ENCODE measurements around the gene GPATCH4. TPM values are rescaled to one million over a fixed set of nuclear protein-coding genes. Genes with fewer than 3 reads are reported as not detected.
"Not testable (repeated sequence)": the region's sequence is repeated elsewhere in the genome, so short reads cannot be mapped to it uniquely, and the experiment has no call there.

Gene GPATCH4
- total and polyA plus RNA-seq, 10 of the 15 experiments (the other 5 are each of a cell fraction or from before 2014, with no cell fraction given) = 35.5 to 111 (median 73.9) TPM

GRCh38 chr1:156631152-156631551, 29.9 kb upstream of the GPATCH4 start:
- H3K79me2 ChIP-seq (ENCODE audit: control insufficient read depth, insufficient read depth, low read length); H3K4me2 ChIP-seq (ENCODE audit: control insufficient read depth, insufficient read depth); FAIRE-seq; H4K20me1 ChIP-seq (ENCODE audit: control insufficient read depth, insufficient read depth); H3K9ac ChIP-seq (ENCODE audit: control insufficient read depth, insufficient read depth, low read length); SMC1A ChIA-PET (ENCODE audit: uncharacterized antibody, unreplicated experiment); POLR2A ChIA-PET; intact Hi-C loops (cut with micrococcal nuclease; ENCODE audit: unreplicated experiment); H3K27ac ChIP-seq (ENCODE audit: control insufficient read depth, insufficient read depth); ATAC-seq; H3K9me3 ChIP-seq (replicated peaks; ENCODE audit: control insufficient read depth, insufficient read depth, low read length); H3K4me1 ChIP-seq (ENCODE audit: control insufficient read depth, insufficient read depth, low read length); in situ Hi-C loops (cut with MboI); BruUV-seq (replicated peaks); H3K36me3 ChIP-seq (ENCODE audit: control insufficient read depth in 2 of 2, insufficient read depth in 2 of 2, low read length in 1 of 2); H2AFZ ChIP-seq (ENCODE audit: control insufficient read depth, low read depth, low read length); RAD21 ChIA-PET (ENCODE audit: unreplicated experiment); H3K27me3 ChIP-seq (replicated peaks in 1 of 2; ENCODE audit: control insufficient read depth in 2 of 2, insufficient read depth in 2 of 2, low read length in 1 of 2); DNase-seq (ENCODE audit: low read depth, low spot score); H3K4me3 ChIP-seq: not testable (repeated sequence)
- CTCF ChIA-PET = interaction anchor here (1.0 to 9.2 kb wide), 3 partner anchors 19 to 45 kb away, joined by 3 to 208 read pairs (median 5); no protein-coding TSS in a partner anchor
- 69% methylated on average over 6 of the region's 9 CpGs for WGBS (ENCODE audit: insufficient coverage, insufficient replicate concordance, low lambda C conversion rate, missing lambda C conversion rate)

GRCh38 chr1:156629823-156630449, 28.7 kb upstream of the GPATCH4 start:
- in situ Hi-C loops (cut with MboI) = no loop called here
- ChIA-PET SMC1A (ENCODE audit: uncharacterized antibody, unreplicated experiment) (interaction anchor here (1.0 kb wide), 1 partner anchor 14 kb away, joined by 3 read pairs; no protein-coding TSS in a partner anchor), RAD21 (ENCODE audit: unreplicated experiment) (interaction anchor here (0.6 kb wide), 1 partner anchor 72 kb away, joined by 3 read pairs; no protein-coding TSS in a partner anchor), CTCF (interaction anchor here (0.7 to 9.2 kb wide), 5 partner anchors 20 to 105 kb away, joined by 3 to 208 read pairs (median 3); no protein-coding TSS in a partner anchor), POLR2A (no interaction called here)
- Histone ChIP-seq H3K9me3 (replicated peaks; ENCODE audit: control insufficient read depth, insufficient read depth, low read length) (no peaks in the 10 kb centered on the region), H3K9ac (ENCODE audit: control insufficient read depth, insufficient read depth, low read length) (no peak overlapping the region), H4K20me1 (ENCODE audit: control insufficient read depth, insufficient read depth) (no peaks in the 10 kb centered on the region), H3K4me2 (ENCODE audit: control insufficient read depth, insufficient read depth) (no peak overlapping the region), H3K27me3 (replicated peaks in 1 of 2; ENCODE audit: control insufficient read depth in 2 of 2, insufficient read depth in 2 of 2, low read length in 1 of 2) (peaks cover 3 to 9% of the 10 kb centered on the region in 2 experiments), H3K27ac (ENCODE audit: control insufficient read depth, insufficient read depth) (no peak overlapping the region), H3K79me2 (ENCODE audit: control insufficient read depth, insufficient read depth, low read length) (no peaks in the 10 kb centered on the region), H3K36me3 (ENCODE audit: control insufficient read depth in 2 of 2, insufficient read depth in 2 of 2, low read length in 1 of 2) (no peaks in the 10 kb centered on the region), H3K4me3 (no peak overlapping the region), H2AFZ (ENCODE audit: control insufficient read depth, low read depth, low read length) (no peak overlapping the region), H3K4me1 (ENCODE audit: control insufficient read depth, insufficient read depth, low read length) (no peaks in the 10 kb centered on the region)
- ATAC-seq (no peak), DNase-seq (ENCODE audit: low read depth, low spot score) (no peak), FAIRE-seq (no peak)
- no peak for TF ChIP-seq IRF3 (IDR thresholded peaks at IDR 0.05)
- no peak for TF ChIP-seq NKRF (conservative IDR thresholded peaks at IDR 0.05)
- no peak for TF ChIP-seq TARDBP (IDR thresholded peaks at IDR 0.05; ENCODE audit: borderline replicate concordance)
- no peak for TF ChIP-seq SMARCA5 (IDR thresholded peaks at IDR 0.05)
- no peak for TF ChIP-seq IRF4 (IDR thresholded peaks at IDR 0.05; ENCODE audit: low read depth, low read length)
- TF ChIP-seq POLR2A (IDR thresholded peaks at IDR 0.05; ENCODE audit: low read depth, low read length) = no peak
- no peak for TF ChIP-seq SIN3A (IDR thresholded peaks at IDR 0.05; ENCODE audit: low read depth, low read length)
- TF ChIP-seq RFX5 (IDR thresholded peaks at IDR 0.05; ENCODE audit: low read depth, low read length) = no peak
- TF ChIP-seq TCF12 (IDR thresholded peaks at IDR 0.05; ENCODE audit: low read depth, low read length) = no peak
- TF ChIP-seq SMAD1 (IDR thresholded peaks at IDR 0.05; ENCODE audit: low read depth, partially characterized antibody) = no peak
- no peak for TF ChIP-seq NFXL1 (IDR thresholded peaks at IDR 0.05; ENCODE audit: borderline replicate concordance)
- no peak for TF ChIP-seq ZNF207 (IDR thresholded peaks at IDR 0.05; ENCODE audit: borderline replicate concordance)
- TF ChIP-seq IRF5 (IDR thresholded peaks at IDR 0.05; ENCODE audit: borderline replicate concordance) = no peak
- no peak for TF ChIP-seq DPF2 (IDR thresholded peaks at IDR 0.05)
- TF ChIP-seq GABPA (IDR thresholded peaks at IDR 0.05; ENCODE audit: low read depth) = no peak
- no TSS peak for BruUV-seq (replicated peaks)
- 57% methylated on average over 8 of the region's 8 CpGs for WGBS (ENCODE audit: insufficient coverage, insufficient replicate concordance, low lambda C conversion rate, missing lambda C conversion rate)
- intact Hi-C loops (cut with micrococcal nuclease; ENCODE audit: unreplicated experiment) = loop anchor here (10.0 kb wide), 1 partner anchor 95 kb away; the partner anchor contains the start of genes ISG20L2 and METTL25B
